HL-60/S4 treated with retinoic acid at 250 ng/mL for 4 days and 3 days (cell line): ENCODE measurements around the gene PTPRM.

Source experiments
- in situ Hi-C: fragments of 300-500 bp; cut with MboI; formaldehyde crosslinking; loops from 2 replicates; pipeline ENCODE4 v1.7.0; 2022; ENCODE audit warnings: low sequenced_read_pairs

PTPRM gene

GRCh38 chr18:7598167-7599047 lies 31.3 kb downstream of the PTPRM start:
- in situ Hi-C loops: no loop called here

GRCh38 chr18:7600036-7600435 lies 32.9 kb downstream of the PTPRM start:
- in situ Hi-C loops: no loop called here

DNA sequence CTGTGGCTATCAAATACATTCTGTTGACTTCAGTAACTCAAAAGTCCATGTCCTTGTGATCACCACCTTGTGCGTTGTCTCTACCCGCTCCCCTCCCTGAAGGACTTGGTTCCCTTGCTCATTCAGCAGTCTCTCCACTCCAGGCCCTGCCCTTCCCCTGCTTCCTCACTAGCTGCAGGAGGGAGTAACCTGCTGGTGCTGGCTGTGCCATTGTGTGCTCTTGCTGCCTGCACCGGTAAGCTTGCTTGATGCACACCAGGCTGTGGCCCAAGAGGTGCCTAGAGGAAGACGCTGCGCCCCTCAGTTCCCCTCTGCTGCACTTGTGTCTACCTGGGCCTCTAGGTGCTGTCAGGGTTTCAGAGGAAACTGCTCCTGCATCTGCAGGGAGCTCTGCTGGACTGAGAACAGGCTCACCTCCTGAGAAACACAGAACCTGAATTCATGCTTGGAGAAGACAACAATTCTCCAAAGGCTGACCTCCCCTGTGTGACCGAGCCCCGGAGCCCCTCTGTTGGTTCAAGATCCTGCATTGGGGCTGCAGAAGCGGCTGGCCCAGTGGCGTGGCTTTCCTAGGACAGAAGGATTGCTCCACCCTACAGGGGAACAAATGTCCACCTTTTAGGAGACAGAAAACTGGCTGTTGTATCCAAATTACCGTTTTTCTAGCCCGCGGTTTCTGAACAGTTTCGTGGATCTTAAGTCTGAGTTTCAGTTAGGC lies 33.6 kb downstream of the PTPRM start:
- in situ Hi-C loops: no loop called here

- in situ Hi-C loops: no loop called here
Observed at GRCh38 chr18:7601246-7601615, 34.1 kb downstream of the PTPRM start.

- in situ Hi-C loops: no loop called here
Observed at GRCh38 chr18:7601936-7602335, 34.8 kb downstream of the PTPRM start.

GRCh38 chr18:7603259-7604000 lies 36.3 kb downstream of the PTPRM start:
- in situ Hi-C loops: no loop called here

GRCh38 chr18:7604361-7604760 lies 37.2 kb downstream of the PTPRM start:
- in situ Hi-C loops: no loop called here

GRCh38 chr18:7605705-7606104 lies 38.6 kb downstream of the PTPRM start:
- in situ Hi-C loops: no loop called here

DNA sequence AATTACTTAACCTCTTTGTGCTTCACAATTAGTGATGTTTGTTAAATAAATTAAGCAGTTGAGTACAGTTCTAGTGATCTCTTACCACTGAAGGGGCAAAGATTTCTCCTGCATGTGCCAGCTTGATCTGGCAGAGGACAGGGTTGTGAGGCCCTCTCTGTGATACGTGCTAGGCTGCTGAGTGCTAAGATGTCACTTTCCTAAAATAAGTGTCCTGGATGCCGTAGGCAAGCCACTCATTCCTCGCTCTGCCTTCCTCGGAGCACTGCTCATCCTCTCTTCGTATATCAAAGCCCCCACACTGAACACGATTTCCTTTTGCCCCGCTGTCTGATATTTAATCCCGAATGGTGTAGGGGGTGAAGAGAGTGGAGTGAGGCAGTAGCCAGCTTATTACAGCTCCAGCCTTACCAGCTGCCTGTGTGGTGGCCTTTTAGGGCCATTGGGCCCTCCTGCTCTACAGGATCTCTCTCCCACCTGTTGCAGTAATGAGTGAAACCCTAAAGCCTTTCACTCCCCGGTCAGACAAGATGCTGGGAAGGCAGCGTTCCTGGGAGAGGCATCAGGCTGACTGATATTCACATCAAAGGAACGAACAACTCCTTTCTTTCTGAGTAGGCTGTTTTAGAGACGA lies 40.5 kb downstream of the PTPRM start:
- in situ Hi-C loops: no loop called here

- in situ Hi-C loops: no loop called here
Observed at GRCh38 chr18:7608174-7608550, 41.0 kb downstream of the PTPRM start.

GRCh38 chr18:7608781-7609201 lies 41.7 kb downstream of the PTPRM start:
- in situ Hi-C loops: no loop called here

DNA sequence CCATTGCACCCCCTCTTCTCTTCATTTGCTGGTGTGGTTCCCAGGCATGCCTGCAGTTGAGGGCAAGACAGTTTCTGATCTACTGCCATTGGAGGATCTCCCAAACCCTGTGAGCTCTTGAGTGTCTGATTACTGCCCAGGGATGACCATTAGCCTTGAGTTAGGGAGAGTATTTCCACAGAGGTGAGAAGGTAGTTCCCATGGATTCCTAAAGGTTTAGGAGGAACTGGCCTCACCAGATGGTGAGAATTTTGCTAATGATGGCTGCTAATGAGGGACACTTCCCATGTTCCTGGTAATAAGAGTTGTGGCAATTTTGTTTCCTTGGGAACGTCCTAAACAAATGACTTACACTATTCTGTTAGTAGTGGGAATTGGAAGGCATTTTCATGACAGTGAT lies 42.5 kb downstream of the PTPRM start:
- in situ Hi-C loops: no loop called here

GRCh38 chr18:7614042-7614441 lies 46.9 kb downstream of the PTPRM start:
- in situ Hi-C loops: no loop called here

GRCh38 chr18:7615840-7616239 lies 48.7 kb downstream of the PTPRM start:
- in situ Hi-C loops: no loop called here

DNA sequence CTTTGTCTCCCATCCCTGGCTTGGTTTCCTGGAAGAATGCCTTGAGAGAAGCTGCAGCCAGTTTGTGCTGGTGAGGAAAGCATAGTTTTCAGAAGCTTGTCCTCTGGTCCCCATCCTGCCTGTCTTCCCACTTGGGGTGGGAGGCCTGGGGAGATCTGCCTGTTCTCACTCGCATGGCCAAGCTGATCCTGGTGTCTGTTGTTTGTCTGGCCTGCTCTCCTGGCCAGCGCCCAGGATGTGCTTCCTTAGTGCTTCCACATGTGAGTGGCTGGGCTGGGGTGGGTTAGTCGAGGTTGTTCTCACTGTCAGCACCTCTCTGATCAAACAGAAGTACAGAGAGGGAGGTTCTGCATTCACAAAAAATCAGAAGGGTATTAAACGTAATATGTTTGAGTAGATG lies 49.5 kb downstream of the PTPRM start:
- in situ Hi-C loops: no loop called here

GRCh38 chr18:7617738-7618422 lies 50.8 kb downstream of the PTPRM start:
- in situ Hi-C loops: no loop called here

GRCh38 chr18:7618891-7619442 lies 51.9 kb downstream of the PTPRM start:
- in situ Hi-C loops: no loop called here

DNA sequence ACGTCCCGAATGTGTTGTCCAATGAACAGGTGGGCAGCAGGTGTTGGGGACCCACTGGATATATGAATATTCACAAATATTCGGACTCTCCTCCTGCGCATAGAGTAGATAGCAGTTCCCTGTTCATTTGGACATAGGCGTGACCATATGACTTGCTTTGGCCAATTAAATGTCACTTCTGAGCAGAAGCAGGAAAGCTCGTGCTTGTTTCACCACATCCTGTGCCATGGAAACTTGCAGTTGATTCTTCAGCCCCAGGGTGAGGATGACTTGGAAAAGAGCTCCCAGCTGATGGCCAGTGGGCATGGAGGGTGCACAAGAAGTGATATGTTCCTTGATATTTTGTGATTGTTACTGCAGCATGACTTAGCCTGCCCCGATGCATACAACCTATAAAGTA lies 52.6 kb downstream of the PTPRM start:
- in situ Hi-C loops: loop anchor here (10.0 kb wide), 1 partner anchor 65 kb away; no protein-coding TSS in a partner anchor

- in situ Hi-C loops: loop anchor here (10.0 kb wide), 1 partner anchor 62 kb away; no protein-coding TSS in a partner anchor
Observed at GRCh38 chr18:7622721-7623120, 55.6 kb downstream of the PTPRM start.

DNA sequence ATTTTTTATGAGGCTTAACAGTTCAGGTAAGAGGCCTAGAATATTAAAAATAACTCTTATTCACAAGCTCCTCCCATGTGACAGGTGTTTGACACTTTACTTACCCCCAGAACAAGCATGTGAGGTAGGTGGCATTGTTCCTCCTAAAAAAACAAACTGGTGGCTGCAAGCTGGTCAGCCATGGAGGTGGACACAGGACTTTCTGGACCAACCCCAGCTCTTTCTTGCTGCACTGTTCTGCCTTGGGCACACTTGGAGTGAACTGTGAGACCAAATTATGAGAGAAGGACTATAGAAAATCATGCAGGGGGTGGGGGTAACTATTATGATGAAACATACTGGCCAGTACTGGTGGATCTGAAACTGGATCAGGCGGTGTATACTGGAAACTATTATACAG lies 56.6 kb downstream of the PTPRM start:
- in situ Hi-C loops: loop anchor here (10.0 kb wide), 1 partner anchor 61 kb away; no protein-coding TSS in a partner anchor
